Activated naive CD8-positive, alpha-beta T cell treated with anti-CD3 and anti-CD28 coated beads, Interleukin-2, amount 50 U/mL, for 16 hours (primary cell): ENCODE measurements around the gene AXDND1.
"Not testable (repeated sequence)": the region's sequence is repeated elsewhere in the genome, so short reads cannot be mapped to it uniquely, and the experiment has no call there.

ENCODE experiments used
- DNase-seq: peaks from one replicate; pipeline ENCODE4 v3.0.0-alpha.2; 2020; ENCODE audit warnings: low read depth, low spot score

AXDND1 gene

GRCh38 chr1:179366093-179366800 is 476 bp downstream of the AXDND1 start:
- DNase-seq: no peak

- no peak for DNase-seq
These were observed 4.1 kb downstream of the AXDND1 start for GRCh38 chr1:179369751-179370341.

GRCh38 chr1:179372160-179372559 is 6.4 kb downstream of the AXDND1 start:
- no peak for DNase-seq

GRCh38 chr1:179376223-179376622 is 10.5 kb downstream of the AXDND1 start:
- no peak for DNase-seq

- no peak for DNase-seq
These were observed 14.5 kb downstream of the AXDND1 start for GRCh38 chr1:179380299-179380698.

GRCh38 chr1:179384027-179384426 is 18.3 kb downstream of the AXDND1 start:
- no peak for DNase-seq

- no peak for DNase-seq
These were observed 19.7 kb downstream of the AXDND1 start for GRCh38 chr1:179385510-179385909.

GRCh38 chr1:179393721-179394120 is 27.9 kb downstream of the AXDND1 start:
- DNase-seq: no peak

- not testable (repeated sequence) for DNase-seq
These were observed 33.6 kb downstream of the AXDND1 start for GRCh38 chr1:179399399-179399798.

- DNase-seq: not testable (repeated sequence)
These were observed 52.0 kb downstream of the AXDND1 start for GRCh38 chr1:179417760-179418159.

- not testable (repeated sequence) for DNase-seq
These were observed 52.9 kb downstream of the AXDND1 start for GRCh38 chr1:179418706-179419105.

GRCh38 chr1:179424610-179425009 is 58.8 kb downstream of the AXDND1 start:
- DNase-seq: no peak

- no peak for DNase-seq
These were observed 59.4 kb downstream of the AXDND1 start for GRCh38 chr1:179425186-179425585.

- DNase-seq: no peak
These were observed 71.4 kb downstream of the AXDND1 start for GRCh38 chr1:179437171-179437570.

GRCh38 chr1:179439646-179440045 is 73.9 kb downstream of the AXDND1 start:
- DNase-seq: not testable (repeated sequence)

- DNase-seq: not testable (repeated sequence)
These were observed 74.5 kb downstream of the AXDND1 start for GRCh38 chr1:179440301-179440700.

- DNase-seq: no peak
These were observed 75.2 kb downstream of the AXDND1 start for GRCh38 chr1:179440971-179441370.

GRCh38 chr1:179441501-179441900 is 75.7 kb downstream of the AXDND1 start:
- DNase-seq: no peak

- not testable (repeated sequence) for DNase-seq
These were observed 77.1 kb downstream of the AXDND1 start for GRCh38 chr1:179442846-179443245.

GRCh38 chr1:179445593-179445992 is 79.8 kb downstream of the AXDND1 start:
- DNase-seq: no peak

GRCh38 chr1:179447489-179447888 is 81.7 kb downstream of the AXDND1 start:
- no peak for DNase-seq

- no peak for DNase-seq
These were observed 82.8 kb downstream of the AXDND1 start for GRCh38 chr1:179448437-179449149.
